Jurkat, Clone E6-1 (cell line): Measurements from ENCODE around the gene MAPKAPK5.
A peak's percentile ranks its signal among the peaks of the same experiment; 100 is the strongest.
"Not testable (repeated sequence)": the region's sequence is repeated elsewhere in the genome, so short reads cannot be mapped to it uniquely, and the experiment has no call there.

Experiments
- DNase-seq: peaks from one replicate; pipeline ENCODE4 v3.0.0-alpha.2; 2011; ENCODE audit warnings: low read depth, low spot score
- H3K4me3 ChIP-seq: 2 replicates; pipeline ENCODE4 v1.5.1; 2011; ENCODE audit warnings: mild to moderate bottlenecking, low read length, control low read depth, moderate library complexity

The MAPKAPK5 gene

GRCh38 chr12:111943929-111944328 lies 101.9 kb downstream of the MAPKAPK5 start:
- no peak overlapping the region for H3K4me3 ChIP-seq
- DNase-seq, result no peak

GRCh38 chr12:111950961-111951676 lies 109.1 kb downstream of the MAPKAPK5 start:
- not testable (repeated sequence) for H3K4me3 ChIP-seq
- DNase-seq, result peak; percentile 70
